Measurements from ENCODE around the gene UROC1.

Gene UROC1

DNA sequence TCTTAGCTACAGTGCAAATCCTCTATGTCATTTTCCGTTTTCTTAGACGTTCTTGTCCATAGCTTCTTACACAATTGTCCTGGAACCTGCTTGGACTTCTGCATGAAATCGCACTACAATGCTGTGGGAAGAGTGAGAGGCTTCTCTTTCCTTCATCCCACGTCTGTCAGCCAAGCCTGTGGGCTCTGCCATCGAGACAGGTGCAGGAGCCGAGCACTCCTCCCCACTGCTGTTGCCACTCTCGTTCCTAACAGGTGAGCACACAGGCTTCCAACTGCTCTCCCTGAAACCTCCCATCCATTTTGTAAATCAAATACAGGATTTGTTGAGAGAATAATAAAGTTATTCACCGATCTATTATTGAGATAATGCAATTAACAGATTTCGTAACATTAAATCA, 65.4 kb downstream of the UROC1 start:
- peaks cover 61% of the 10 kb centered on the region for H3K36me3 ChIP-seq (ENCODE audit: control insufficient read depth, insufficient read depth, low read length)
- H3K27me3 ChIP-seq (ENCODE audit: control insufficient read depth, insufficient read depth, low read length), result no peaks in the 10 kb centered on the region
- H3K9me3 ChIP-seq (ENCODE audit: control insufficient read depth, insufficient read depth, low read length), result no peaks in the 10 kb centered on the region
- no peaks in the 10 kb centered on the region for H3K4me1 ChIP-seq (ENCODE audit: control insufficient read depth, insufficient read depth, low read length)
- no peak overlapping the region for H3K4me3 ChIP-seq (ENCODE audit: low read depth, low read length)
- no peak overlapping the region for H3K27ac ChIP-seq (ENCODE audit: low read depth, low read length)
- H3K9ac ChIP-seq (ENCODE audit: low read depth, low read length), result no peak overlapping the region

DNA sequence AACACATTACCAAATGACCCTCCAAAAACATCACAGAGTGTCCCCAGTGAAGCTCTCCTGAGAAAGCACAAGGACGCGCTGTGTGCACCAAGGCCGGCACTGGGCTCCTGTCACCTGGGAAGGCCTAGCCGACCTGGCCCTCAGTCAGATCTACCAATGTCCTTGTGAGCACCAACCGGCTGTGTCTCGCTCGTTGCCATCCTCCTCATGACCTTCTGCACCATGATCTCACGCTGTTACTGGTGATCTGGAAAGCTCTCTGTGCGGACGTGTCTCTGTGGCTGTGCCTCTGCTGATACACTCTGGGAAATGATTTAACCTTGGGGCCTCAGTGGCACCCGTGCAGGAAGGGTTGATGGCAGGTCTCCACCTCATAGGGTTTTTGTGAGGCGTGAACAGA, 66.1 kb downstream of the UROC1 start:
- Histone ChIP-seq H3K4me3 (ENCODE audit: low read depth, low read length) (no peak overlapping the region), H3K27ac (ENCODE audit: low read depth, low read length) (no peak overlapping the region), H3K9me3 (ENCODE audit: control insufficient read depth, insufficient read depth, low read length) (no peaks in the 10 kb centered on the region), H3K4me1 (ENCODE audit: control insufficient read depth, insufficient read depth, low read length) (no peaks in the 10 kb centered on the region; the same call in 1 of the 2 replicates), H3K36me3 (ENCODE audit: control insufficient read depth, insufficient read depth, low read length) (peaks cover 54% of the 10 kb centered on the region), H3K9ac (ENCODE audit: low read depth, low read length) (no peak overlapping the region), H3K27me3 (ENCODE audit: control insufficient read depth, insufficient read depth, low read length) (no peaks in the 10 kb centered on the region)

DNA sequence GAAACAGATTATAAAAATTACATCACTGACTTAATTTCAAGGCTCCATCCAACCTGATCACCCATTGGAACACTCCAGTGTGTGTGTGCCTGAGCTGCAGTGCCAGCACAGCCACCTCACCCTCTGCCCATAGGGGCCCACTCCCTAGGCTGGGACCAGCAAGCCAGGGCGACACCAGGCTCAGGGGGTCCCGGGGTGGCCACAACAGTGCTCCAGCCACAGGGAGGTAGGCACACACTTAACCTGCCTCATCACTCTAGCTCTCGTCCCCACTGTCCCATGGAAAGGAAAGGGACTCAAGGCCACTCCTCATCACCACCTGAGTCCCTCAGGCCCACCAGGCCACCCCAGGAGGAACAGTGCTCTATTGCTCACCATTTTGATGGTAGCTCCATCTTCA, 66.8 kb downstream of the UROC1 start:
- H3K27ac ChIP-seq (ENCODE audit: low read depth, low read length), result no peak overlapping the region
- no peak overlapping the region for H3K4me3 ChIP-seq (ENCODE audit: low read depth, low read length)
- no peak overlapping the region for H3K9ac ChIP-seq (ENCODE audit: low read depth, low read length)
- no peaks in the 10 kb centered on the region for H3K9me3 ChIP-seq (ENCODE audit: control insufficient read depth, insufficient read depth, low read length)
- no peaks in the 10 kb centered on the region; the same call in 1 of the 2 replicates for H3K4me1 ChIP-seq (ENCODE audit: control insufficient read depth, insufficient read depth, low read length)
- H3K27me3 ChIP-seq (ENCODE audit: control insufficient read depth, insufficient read depth, low read length), result no peaks in the 10 kb centered on the region
- peaks cover 47% of the 10 kb centered on the region for H3K36me3 ChIP-seq (ENCODE audit: control insufficient read depth, insufficient read depth, low read length)

DNA sequence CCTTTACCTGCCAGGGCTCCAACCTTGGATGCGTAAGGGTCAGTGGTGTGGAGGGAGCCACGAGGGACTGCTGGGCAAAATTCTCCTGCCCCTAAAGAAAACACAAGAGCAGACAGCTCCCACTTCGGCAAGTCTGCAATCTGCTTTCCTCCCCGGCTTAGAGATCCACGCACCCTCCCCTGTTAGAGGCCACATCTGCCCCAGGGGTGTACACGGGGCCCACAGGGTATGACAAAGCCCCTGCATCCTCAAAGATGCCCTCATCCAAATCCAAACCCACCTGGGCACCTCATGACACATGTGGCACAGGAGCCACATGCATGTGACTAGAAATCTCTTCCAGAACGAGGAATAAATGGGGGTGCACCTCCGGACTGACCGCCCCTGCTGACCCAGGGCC, 67.4 kb downstream of the UROC1 start:
- H3K4me3 ChIP-seq (ENCODE audit: low read depth, low read length), result no peak overlapping the region
- H3K27ac ChIP-seq (ENCODE audit: low read depth, low read length), result no peak overlapping the region
- H3K36me3 ChIP-seq (ENCODE audit: control insufficient read depth, insufficient read depth, low read length), result peaks cover 47% of the 10 kb centered on the region
- no peaks in the 10 kb centered on the region; the same call in 1 of the 2 replicates for H3K4me1 ChIP-seq (ENCODE audit: control insufficient read depth, insufficient read depth, low read length)
- H3K9me3 ChIP-seq (ENCODE audit: control insufficient read depth, insufficient read depth, low read length), result no peaks in the 10 kb centered on the region
- no peaks in the 10 kb centered on the region for H3K27me3 ChIP-seq (ENCODE audit: control insufficient read depth, insufficient read depth, low read length)
- H3K9ac ChIP-seq (ENCODE audit: low read depth, low read length), result no peak overlapping the region

DNA sequence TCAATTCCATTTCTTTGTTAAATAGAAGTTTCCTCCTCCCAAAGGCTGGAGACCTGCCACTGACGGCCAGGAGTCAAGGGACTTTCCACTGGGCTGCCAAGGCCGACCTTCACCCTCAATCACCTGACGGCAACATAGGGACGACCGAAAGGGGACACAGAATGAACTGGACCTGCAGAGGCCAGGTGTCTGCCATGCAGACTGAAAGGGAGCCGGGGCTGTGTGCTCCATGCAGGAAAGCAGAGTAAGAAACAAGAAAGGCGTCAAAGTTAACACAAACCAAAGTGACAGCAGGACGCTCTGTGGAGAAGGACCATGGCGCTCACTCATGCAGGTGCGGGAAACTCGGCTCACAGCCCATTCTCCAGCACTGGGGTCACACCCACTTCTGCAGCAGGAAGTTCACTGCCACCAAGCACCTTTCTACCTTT, 67.9 kb downstream of the UROC1 start:
- Histone ChIP-seq H3K9me3 (ENCODE audit: control insufficient read depth, insufficient read depth, low read length) (no peaks in the 10 kb centered on the region), H3K36me3 (ENCODE audit: control insufficient read depth, insufficient read depth, low read length) (peaks cover 45% of the 10 kb centered on the region), H3K27ac (ENCODE audit: low read depth, low read length) (no peak overlapping the region), H3K27me3 (ENCODE audit: control insufficient read depth, insufficient read depth, low read length) (no peaks in the 10 kb centered on the region), H3K4me1 (ENCODE audit: control insufficient read depth, insufficient read depth, low read length) (no peaks in the 10 kb centered on the region; the same call in 1 of the 2 replicates), H3K9ac (ENCODE audit: low read depth, low read length) (no peak overlapping the region), H3K4me3 (ENCODE audit: low read depth, low read length) (no peak overlapping the region)

DNA sequence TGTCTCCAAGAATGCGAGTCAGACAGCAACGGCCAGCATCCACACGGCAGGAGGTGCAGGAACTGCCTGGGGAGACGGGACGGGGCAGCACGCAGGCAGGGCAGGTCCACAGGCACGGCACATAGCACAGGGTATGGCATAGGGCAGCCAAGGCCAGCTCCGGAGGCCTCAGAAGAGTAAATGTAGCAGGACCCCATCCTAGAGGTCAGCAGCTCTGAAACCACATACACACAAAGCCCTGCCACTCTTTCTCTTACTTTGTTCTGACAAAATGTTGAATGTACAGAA, 68.7 kb downstream of the UROC1 start:
- H3K9ac ChIP-seq (ENCODE audit: low read depth, low read length), result no peak overlapping the region
- peaks cover 38% of the 10 kb centered on the region for H3K36me3 ChIP-seq (ENCODE audit: control insufficient read depth, insufficient read depth, low read length)
- H3K27ac ChIP-seq (ENCODE audit: low read depth, low read length), result no peak overlapping the region
- no peaks in the 10 kb centered on the region for H3K27me3 ChIP-seq (ENCODE audit: control insufficient read depth, insufficient read depth, low read length)
- no peak overlapping the region for H3K4me3 ChIP-seq (ENCODE audit: low read depth, low read length)
- no peaks in the 10 kb centered on the region for H3K9me3 ChIP-seq (ENCODE audit: control insufficient read depth, insufficient read depth, low read length)
- H3K4me1 ChIP-seq (ENCODE audit: control insufficient read depth, insufficient read depth, low read length), result no peaks in the 10 kb centered on the region; the same call in 1 of the 2 replicates

DNA sequence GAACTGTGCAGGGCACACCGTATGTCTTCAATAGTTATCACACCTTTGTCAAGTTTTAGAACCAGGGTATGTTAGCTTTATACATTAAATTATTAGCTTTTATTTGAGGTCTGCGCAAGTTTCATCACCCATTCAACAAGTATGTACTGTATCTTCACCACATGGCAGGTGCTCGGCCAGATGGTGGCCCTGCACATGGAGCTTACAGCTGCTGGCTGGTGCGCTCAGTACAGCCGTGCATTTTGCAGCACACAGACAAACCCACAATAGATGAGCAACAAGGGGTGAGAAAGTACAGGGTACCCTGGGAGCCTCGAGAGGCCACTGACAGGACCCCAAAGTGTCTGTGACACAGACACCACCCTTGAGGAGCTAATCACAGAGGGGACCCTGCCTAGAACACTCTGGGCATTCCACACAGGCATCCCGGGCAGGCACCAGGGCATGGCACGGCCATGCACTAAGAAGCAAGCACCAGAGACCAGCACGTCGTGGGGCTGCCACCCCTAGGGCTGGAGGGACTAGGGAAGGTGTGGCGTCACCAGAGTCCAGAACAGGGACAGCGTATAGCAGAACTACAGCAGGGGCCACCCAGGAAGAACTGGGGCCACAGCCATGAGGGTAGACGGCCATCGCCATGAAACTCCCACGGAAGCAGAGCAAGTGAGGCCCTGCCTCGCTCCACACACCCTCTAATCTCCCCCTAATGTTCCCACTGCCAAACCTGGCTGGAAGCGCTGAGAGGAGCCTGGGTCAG, 69.3 kb downstream of the UROC1 start:
- no peaks in the 10 kb centered on the region for H3K9me3 ChIP-seq (ENCODE audit: control insufficient read depth, insufficient read depth, low read length)
- H3K36me3 ChIP-seq (ENCODE audit: control insufficient read depth, insufficient read depth, low read length), result peaks cover 33% of the 10 kb centered on the region
- no peak overlapping the region for H3K4me3 ChIP-seq (ENCODE audit: low read depth, low read length)
- no peak overlapping the region for H3K27ac ChIP-seq (ENCODE audit: low read depth, low read length)
- peaks cover 1% of the 10 kb centered on the region; the same call in 1 of the 2 replicates for H3K4me1 ChIP-seq (ENCODE audit: control insufficient read depth, insufficient read depth, low read length)
- no peaks in the 10 kb centered on the region for H3K27me3 ChIP-seq (ENCODE audit: control insufficient read depth, insufficient read depth, low read length)
- no peak overlapping the region for H3K9ac ChIP-seq (ENCODE audit: low read depth, low read length)

DNA sequence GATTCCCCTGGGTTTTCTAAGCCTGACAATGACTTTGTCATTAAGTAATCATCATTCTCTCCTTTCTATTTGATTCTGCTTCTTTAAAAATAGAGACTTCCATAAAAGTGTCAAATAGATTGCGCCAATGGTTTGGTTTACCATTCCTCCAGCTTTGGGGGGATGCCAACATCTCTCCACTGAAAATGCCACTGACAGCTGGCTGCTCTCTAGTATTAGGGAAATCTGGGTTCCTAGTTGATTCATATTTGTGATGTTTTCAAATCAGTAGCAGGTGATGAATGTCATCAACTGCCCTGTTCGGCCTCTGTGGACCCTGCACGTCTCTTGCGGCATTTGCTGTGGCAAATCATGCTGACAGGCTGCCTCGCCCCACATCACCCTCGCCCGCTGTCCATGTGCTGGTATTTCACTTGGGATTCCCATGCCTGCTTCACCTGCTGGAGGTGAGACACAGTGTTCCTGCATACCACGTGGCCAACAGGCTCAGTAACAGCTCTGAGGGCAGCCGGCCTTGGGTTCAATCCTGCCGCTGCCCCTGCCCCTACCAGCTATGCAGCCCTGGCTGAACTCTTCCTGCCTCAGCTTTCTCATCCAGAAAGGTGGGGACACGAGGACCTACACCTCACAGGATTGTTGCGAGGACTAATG, 70.0 kb downstream of the UROC1 start:
- H3K27me3 ChIP-seq (ENCODE audit: control insufficient read depth, insufficient read depth, low read length), result no peaks in the 10 kb centered on the region
- no peaks in the 10 kb centered on the region for H3K9me3 ChIP-seq (ENCODE audit: control insufficient read depth, insufficient read depth, low read length)
- no peak overlapping the region for H3K9ac ChIP-seq (ENCODE audit: low read depth, low read length)
- H3K27ac ChIP-seq (ENCODE audit: low read depth, low read length), result no peak overlapping the region
- no peak overlapping the region for H3K4me3 ChIP-seq (ENCODE audit: low read depth, low read length)
- H3K36me3 ChIP-seq (ENCODE audit: control insufficient read depth, insufficient read depth, low read length), result peaks cover 30% of the 10 kb centered on the region
- peaks cover 5% of the 10 kb centered on the region; the same call in 1 of the 2 replicates for H3K4me1 ChIP-seq (ENCODE audit: control insufficient read depth, insufficient read depth, low read length)

DNA sequence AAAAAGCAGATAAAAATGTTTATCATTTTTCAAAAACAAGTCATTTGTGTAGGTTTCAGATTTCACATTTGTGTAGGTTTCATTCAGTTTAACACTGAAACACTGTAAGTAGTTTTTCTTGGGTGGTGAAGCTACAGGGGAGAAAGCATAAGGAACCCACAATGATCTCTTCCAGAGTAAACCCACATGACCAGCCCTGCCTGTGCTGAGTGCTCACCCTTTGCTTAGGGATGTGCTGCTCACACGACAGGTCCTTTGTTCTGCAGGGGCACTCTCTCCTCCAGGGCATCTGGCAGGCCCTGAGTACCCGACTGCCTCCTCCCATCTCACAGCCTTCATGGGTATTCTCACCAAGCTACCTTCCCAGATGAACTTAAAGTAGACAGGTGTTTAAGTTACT, 70.8 kb downstream of the UROC1 start:
- H3K9ac ChIP-seq (ENCODE audit: low read depth, low read length), result no peak overlapping the region
- H3K4me3 ChIP-seq (ENCODE audit: low read depth, low read length), result no peak overlapping the region
- H3K27me3 ChIP-seq (ENCODE audit: control insufficient read depth, insufficient read depth, low read length), result no peaks in the 10 kb centered on the region
- peaks cover 23% of the 10 kb centered on the region for H3K36me3 ChIP-seq (ENCODE audit: control insufficient read depth, insufficient read depth, low read length)
- no peaks in the 10 kb centered on the region for H3K9me3 ChIP-seq (ENCODE audit: control insufficient read depth, insufficient read depth, low read length)
- H3K4me1 ChIP-seq (ENCODE audit: control insufficient read depth, insufficient read depth, low read length), result peaks cover 5% of the 10 kb centered on the region; the same call in 1 of the 2 replicates
- no peak overlapping the region for H3K27ac ChIP-seq (ENCODE audit: low read depth, low read length)

DNA sequence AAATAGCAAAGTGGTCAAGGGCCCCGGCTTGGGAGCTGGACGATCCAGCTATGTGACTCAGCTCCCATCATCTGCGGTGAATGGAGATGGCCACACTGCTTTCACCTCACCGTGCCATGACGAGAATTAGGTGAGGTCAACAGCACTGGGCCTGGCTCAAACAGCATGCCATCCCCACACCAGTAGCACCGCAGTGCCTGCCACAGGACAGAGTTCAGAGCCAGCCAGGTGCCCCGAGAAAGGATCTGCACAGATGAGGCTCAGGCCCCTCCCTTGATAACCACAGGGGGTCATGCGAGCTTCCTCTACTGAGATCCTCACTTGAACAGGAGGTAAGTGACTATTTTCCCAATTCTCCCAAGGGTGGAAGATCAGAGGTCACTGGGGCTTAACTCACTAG, 71.3 kb downstream of the UROC1 start:
- Histone ChIP-seq H3K9ac (ENCODE audit: low read depth, low read length) (no peak overlapping the region), H3K36me3 (ENCODE audit: control insufficient read depth, insufficient read depth, low read length) (peaks cover 18% of the 10 kb centered on the region), H3K9me3 (ENCODE audit: control insufficient read depth, insufficient read depth, low read length) (no peaks in the 10 kb centered on the region), H3K4me1 (ENCODE audit: control insufficient read depth, insufficient read depth, low read length) (peaks cover 5% of the 10 kb centered on the region; the same call in 1 of the 2 replicates), H3K27me3 (ENCODE audit: control insufficient read depth, insufficient read depth, low read length) (no peaks in the 10 kb centered on the region), H3K4me3 (ENCODE audit: low read depth, low read length) (no peak overlapping the region), H3K27ac (ENCODE audit: low read depth, low read length) (no peak overlapping the region)

DNA sequence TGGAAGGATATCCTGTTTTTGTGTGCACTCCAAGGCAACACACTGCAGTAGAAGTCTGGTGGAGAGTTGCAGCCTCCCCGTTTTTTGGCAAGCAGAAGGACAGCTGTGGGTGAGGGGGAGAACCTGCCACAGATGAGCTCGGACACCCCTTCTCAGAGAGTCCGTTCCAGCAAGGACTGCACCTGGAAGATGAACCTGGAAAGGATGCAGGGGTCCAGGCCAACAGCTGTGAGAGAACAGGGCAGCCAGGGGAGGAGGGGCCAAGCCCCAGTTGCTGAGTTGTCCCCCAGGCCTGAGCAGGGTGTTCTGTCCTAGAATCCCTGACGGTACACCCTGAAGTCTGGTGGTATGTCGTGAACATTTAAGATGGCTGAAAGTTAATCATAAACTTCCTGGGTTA, 72.1 kb downstream of the UROC1 start:
- H3K36me3 ChIP-seq (ENCODE audit: control insufficient read depth, insufficient read depth, low read length), result 0 out of 2 replicates have a peak, but pooled peaks cover 13% of the 10 kb centered on the region
- no peaks in the 10 kb centered on the region for H3K27me3 ChIP-seq (ENCODE audit: control insufficient read depth, insufficient read depth, low read length)
- H3K4me3 ChIP-seq (ENCODE audit: low read depth, low read length), result no peak overlapping the region
- no peak overlapping the region for H3K27ac ChIP-seq (ENCODE audit: low read depth, low read length)
- H3K9ac ChIP-seq (ENCODE audit: low read depth, low read length), result no peak overlapping the region
- H3K9me3 ChIP-seq (ENCODE audit: control insufficient read depth, insufficient read depth, low read length), result no peaks in the 10 kb centered on the region
- H3K4me1 ChIP-seq (ENCODE audit: control insufficient read depth, insufficient read depth, low read length), result peaks cover 5% of the 10 kb centered on the region; the same call in 1 of the 2 replicates
